LNCaP clone FGC (cell line): Measurements from ENCODE around the gene SELENOF.
"Not testable (repeated sequence)": the region's sequence is repeated elsewhere in the genome, so short reads cannot be mapped to it uniquely, and the experiment has no call there.

ENCODE experiments used
- DNase-seq: peaks from one replicate; pipeline ENCODE4 v3.0.0-alpha.2; 2011; ENCODE audit warnings: low read depth
- H3K4me3 ChIP-seq: 2 replicates; pipeline ENCODE4 v1.5.1; 2011; ENCODE audit warnings: mild to moderate bottlenecking, low read depth, low read length, control low read depth
- TF ChIP-seq, protein P1 (sequence below): IDR thresholded peaks from 2 replicates; pipeline ENCODE4 v1.5.1; 2012; ENCODE audit warnings: mild to moderate bottlenecking; ENCODE audit not compliant: control insufficient read depth, insufficient read depth; ENCODE audit errors: extremely low read depth

SELENOF gene

GRCh38 chr1:86912281-86912900 is 1.5 kb downstream of the SELENOF start:
- no peak for DNase-seq
- TF ChIP-seq, protein P1, sequence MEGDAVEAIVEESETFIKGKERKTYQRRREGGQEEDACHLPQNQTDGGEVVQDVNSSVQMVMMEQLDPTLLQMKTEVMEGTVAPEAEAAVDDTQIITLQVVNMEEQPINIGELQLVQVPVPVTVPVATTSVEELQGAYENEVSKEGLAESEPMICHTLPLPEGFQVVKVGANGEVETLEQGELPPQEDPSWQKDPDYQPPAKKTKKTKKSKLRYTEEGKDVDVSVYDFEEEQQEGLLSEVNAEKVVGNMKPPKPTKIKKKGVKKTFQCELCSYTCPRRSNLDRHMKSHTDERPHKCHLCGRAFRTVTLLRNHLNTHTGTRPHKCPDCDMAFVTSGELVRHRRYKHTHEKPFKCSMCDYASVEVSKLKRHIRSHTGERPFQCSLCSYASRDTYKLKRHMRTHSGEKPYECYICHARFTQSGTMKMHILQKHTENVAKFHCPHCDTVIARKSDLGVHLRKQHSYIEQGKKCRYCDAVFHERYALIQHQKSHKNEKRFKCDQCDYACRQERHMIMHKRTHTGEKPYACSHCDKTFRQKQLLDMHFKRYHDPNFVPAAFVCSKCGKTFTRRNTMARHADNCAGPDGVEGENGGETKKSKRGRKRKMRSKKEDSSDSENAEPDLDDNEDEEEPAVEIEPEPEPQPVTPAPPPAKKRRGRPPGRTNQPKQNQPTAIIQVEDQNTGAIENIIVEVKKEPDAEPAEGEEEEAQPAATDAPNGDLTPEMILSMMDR, result no peak
- H3K4me3 ChIP-seq, result peak overlapping the region; percentile 94

DNA sequence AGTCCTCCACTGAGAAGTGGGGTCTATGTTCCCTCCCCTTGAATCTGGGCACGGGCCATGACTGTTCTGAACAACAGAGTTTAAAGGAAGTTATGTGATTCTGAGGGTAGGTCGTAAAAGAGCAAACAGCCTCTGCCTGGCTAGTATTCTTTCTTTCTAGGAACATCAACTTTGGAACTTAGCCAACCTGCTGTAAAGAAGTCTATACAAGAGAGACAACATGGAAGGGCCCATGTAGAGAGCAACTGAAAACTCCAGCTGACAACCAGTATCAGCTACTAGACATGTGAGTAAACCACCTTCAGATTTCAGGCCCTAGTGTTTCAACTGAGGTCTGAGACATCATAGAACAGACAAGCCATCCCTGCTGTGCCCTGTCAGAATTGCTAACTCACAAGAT is 7.5 kb downstream of the SELENOF start:
- TF ChIP-seq, protein P1, result no peak
- DNase-seq, result peak; percentile 78

GRCh38 chr1:86905875-86906274 is 8.1 kb downstream of the SELENOF start:
- no peak overlapping the region for H3K4me3 ChIP-seq
- TF ChIP-seq, protein P1, result no peak
- DNase-seq, result no peak

More for the DNA sequence above, 7.5 kb downstream of the SELENOF start:
- H3K4me3 ChIP-seq, result no peak overlapping the region

DNA sequence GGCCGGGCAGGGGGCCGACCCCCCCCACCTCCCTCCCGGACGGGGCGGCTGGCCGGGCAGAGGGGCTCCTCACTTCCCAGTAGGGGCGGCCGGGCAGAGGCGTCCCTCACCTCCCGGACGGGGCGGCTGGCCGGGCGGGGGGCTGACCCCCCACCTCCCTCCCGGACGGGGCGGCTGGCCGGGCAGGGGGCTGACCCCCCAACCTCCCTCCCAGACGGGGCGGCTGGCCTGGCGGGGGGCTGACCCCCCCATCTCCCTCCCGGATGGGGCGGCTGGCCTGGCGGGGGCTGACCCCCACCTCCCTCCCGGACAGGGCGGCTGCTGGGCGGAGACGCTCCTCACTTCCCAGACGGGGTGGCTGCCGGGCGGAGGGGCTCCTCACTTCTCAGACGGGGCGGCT is 14.5 kb downstream of the SELENOF start:
- not testable (repeated sequence) for H3K4me3 ChIP-seq, DNase-seq

GRCh38 chr1:86888327-86888726 is 25.6 kb downstream of the SELENOF start:
- H3K4me3 ChIP-seq, result no peak overlapping the region
- no peak for DNase-seq
- TF ChIP-seq, protein P1, result no peak

- no peak overlapping the region for H3K4me3 ChIP-seq
- TF ChIP-seq, protein P1, result no peak
- DNase-seq, result no peak
These were observed 26.3 kb downstream of the SELENOF start for GRCh38 chr1:86887479-86888162.

- no peak for DNase-seq
- TF ChIP-seq, protein P1, result no peak
- no peak overlapping the region for H3K4me3 ChIP-seq
These were observed 38.2 kb downstream of the SELENOF start for GRCh38 chr1:86875722-86876121.
